Esophagus (tissue), 2 donors: ENCODE results near the gene BPIFB4. TPM values are rescaled to one million over a fixed set of nuclear protein-coding genes. Genes with fewer than 3 reads are reported as not detected.
"Not testable (repeated sequence)": the region's sequence is repeated elsewhere in the genome, so short reads cannot be mapped to it uniquely, and the experiment has no call there.

ENCODE experiments used
- H3K27ac ChIP-seq, 2 donors: one replicate each; pipeline ENCODE4 v1.5.1; 2013; ENCODE audit warnings: low read depth in 2 of 2, mild to moderate bottlenecking in 2 of 2, inconsistent platforms in 1 of 2, low read length in 1 of 2, moderate library complexity in 1 of 2
- H3K27me3 ChIP-seq, 2 donors: one replicate each; pipeline ENCODE4 v1.6.1; 2013; ENCODE audit warnings: low read length in 2 of 2, control low read depth in 1 of 2, mild to moderate bottlenecking in 1 of 2; ENCODE audit not compliant: insufficient read depth in 2 of 2, control insufficient read depth in 1 of 2
- H3K36me3 ChIP-seq, 2 donors: one replicate each; pipeline ENCODE4 v1.6.1; 2013; ENCODE audit warnings: low read length in 1 of 2; ENCODE audit not compliant: control insufficient read depth in 2 of 2, insufficient read depth in 2 of 2
- H3K4me1 ChIP-seq, 2 donors: one replicate each; pipeline ENCODE4 v1.6.1; 2013; ENCODE audit warnings: low read length in 1 of 2; ENCODE audit not compliant: control insufficient read depth in 2 of 2, insufficient read depth in 2 of 2
- H3K4me3 ChIP-seq, 2 donors: one replicate each; pipeline ENCODE4 v1.5.1; 2013; ENCODE audit warnings: low read length in 2 of 2, mild to moderate bottlenecking in 2 of 2, low read depth in 1 of 2, moderate library complexity in 1 of 2
- H3K9me3 ChIP-seq, 2 donors: one replicate each; pipeline ENCODE4 v1.6.1; 2013; ENCODE audit warnings: mild to moderate bottlenecking in 2 of 2, low read depth in 1 of 2, low read length in 1 of 2, moderate library complexity in 1 of 2; ENCODE audit not compliant: control insufficient read depth in 2 of 2, insufficient read depth in 1 of 2
- WGBS, 2 donors: extraction: QIAGEN DNeasy Blood & Tissue Kit; methylation state at CpG; one replicate each; pipeline ENCODE4 v1.1.7; 2013; 5-methylcytosine and 5-hydroxymethylcytosine counted together
- polyA plus RNA-seq, 2 donors: library from polyadenylated mRNA; stranded (reverse); fragments of 200-250 nt; gene quantifications; one replicate each; pipeline ENCODE4 v1.2.3, GENCODE V29; 2013
- donor health status: healthy with polysubstance abuse.
- donor health status: Bipolar disorder and iron deficiency.

BPIFB4 gene
- polyA plus RNA-seq, 2 donors, result not detected

DNA sequence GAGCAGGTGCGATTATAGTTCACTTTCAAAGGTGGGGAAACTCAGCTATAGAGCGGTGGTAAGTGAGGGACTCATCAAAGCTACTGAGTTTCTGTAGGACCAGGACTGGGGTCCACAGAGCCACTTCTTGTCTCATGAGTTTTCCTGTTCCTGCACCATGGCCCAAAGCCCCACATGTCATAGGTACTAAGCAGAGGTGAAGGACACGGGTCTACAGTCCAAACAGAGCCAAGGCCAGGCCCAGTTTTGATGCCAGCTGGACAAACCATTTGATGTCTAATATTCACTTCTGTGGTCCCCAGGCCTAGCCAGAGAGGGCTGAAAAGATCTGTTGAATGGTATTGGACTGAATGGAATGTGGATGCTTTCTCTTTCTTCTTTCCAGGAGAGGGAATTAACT lies 37.0 kb upstream of the BPIFB4 start:
- no peak overlapping the region for H3K27ac ChIP-seq
- WGBS, 2 donors, result 89% methylated on average over 3 of the region's 3 CpGs
- H3K36me3 ChIP-seq, result no peaks in the 10 kb centered on the region
- no peaks in the 10 kb centered on the region for H3K4me1 ChIP-seq
- H3K9me3 ChIP-seq, result peaks cover 0 to 11% of the 10 kb centered on the region in 2 donors
- H3K4me3 ChIP-seq, result no peak overlapping the region
- no peaks in the 10 kb centered on the region for H3K27me3 ChIP-seq

- WGBS, 2 donors, result 65 to 76% methylated on average over 2 of the region's 2 CpGs
- no peak overlapping the region for H3K4me3 ChIP-seq
These were observed 36.3 kb upstream of the BPIFB4 start for GRCh38 chr20:33042983-33043730.

DNA sequence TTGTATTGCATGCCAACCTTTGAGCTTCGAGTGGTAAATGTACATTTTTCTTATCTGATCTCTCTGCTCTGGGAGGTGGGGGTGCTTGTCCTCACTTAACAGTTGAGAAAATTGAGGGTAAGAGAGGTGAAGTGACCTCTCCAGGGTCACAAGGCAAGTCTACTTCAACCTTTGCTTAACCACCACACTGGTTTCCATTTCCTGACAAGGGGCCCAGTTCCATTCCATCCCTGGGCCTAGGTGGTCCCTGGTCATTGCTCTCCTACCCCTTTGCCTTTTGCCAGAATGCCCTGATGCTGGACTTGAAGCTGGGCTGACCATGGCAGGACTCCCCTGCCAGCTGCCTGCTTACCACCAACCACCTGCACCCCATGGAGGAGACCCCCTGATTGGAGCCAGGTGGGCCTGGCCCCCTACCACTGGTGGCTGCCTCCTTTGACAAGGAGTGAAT lies 35.7 kb upstream of the BPIFB4 start:
- no peaks in the 10 kb centered on the region for H3K36me3 ChIP-seq
- no peaks in the 10 kb centered on the region for H3K27me3 ChIP-seq
- no peak overlapping the region for H3K4me3 ChIP-seq
- 30 to 36% methylated on average over 1 of the region's 1 CpG for WGBS, 2 donors
- H3K27ac ChIP-seq, result no peak overlapping the region
- H3K9me3 ChIP-seq, result peaks cover 0 to 11% of the 10 kb centered on the region in 2 donors
- H3K4me1 ChIP-seq, result no peaks in the 10 kb centered on the region

More at GRCh38 chr20:33042983-33043730, 36.3 kb upstream of the BPIFB4 start:
- no peaks in the 10 kb centered on the region for H3K4me1 ChIP-seq
- H3K27me3 ChIP-seq, result no peaks in the 10 kb centered on the region
- peaks cover 0 to 11% of the 10 kb centered on the region in 2 donors for H3K9me3 ChIP-seq
- no peak overlapping the region for H3K27ac ChIP-seq
- no peaks in the 10 kb centered on the region for H3K36me3 ChIP-seq

GRCh38 chr20:33045129-33045721 lies 34.2 kb upstream of the BPIFB4 start:
- not testable (repeated sequence) for H3K4me3 ChIP-seq, H3K27me3 ChIP-seq, H3K9me3 ChIP-seq, H3K4me1 ChIP-seq, H3K27ac ChIP-seq, H3K36me3 ChIP-seq
- WGBS, 2 donors, result 79 to 89% methylated on average over 15 of the region's 15 CpGs

DNA sequence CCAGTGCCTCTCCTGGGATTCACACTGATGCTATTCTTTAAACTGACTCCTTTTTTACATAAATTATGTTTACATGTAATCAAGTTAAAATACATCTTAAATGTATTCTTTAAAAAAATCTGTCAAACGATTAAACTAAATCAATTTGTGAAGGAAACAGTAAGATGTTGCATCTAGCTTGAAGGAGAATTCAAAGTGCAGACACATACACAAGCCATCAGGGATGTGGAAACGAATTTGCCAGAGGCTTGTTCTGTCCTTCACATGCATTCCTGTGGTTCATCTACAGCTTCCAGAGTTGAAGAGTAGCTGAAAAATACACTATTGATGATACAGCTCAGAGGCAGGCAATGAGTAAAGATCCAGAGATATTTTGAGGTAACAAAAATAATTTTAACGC lies 33.0 kb upstream of the BPIFB4 start:
- Histone ChIP-seq H3K4me3 (no peak overlapping the region), H3K4me1 (no peaks in the 10 kb centered on the region), H3K27me3 (no peaks in the 10 kb centered on the region), H3K9me3 (peaks cover 0 to 9% of the 10 kb centered on the region in 2 donors), H3K36me3 (no peaks in the 10 kb centered on the region), H3K27ac (no peak overlapping the region)
- whole genome bisulfite sequencing, 2 donors, result 71 to 72% methylated on average over 3 of the region's 3 CpGs

DNA sequence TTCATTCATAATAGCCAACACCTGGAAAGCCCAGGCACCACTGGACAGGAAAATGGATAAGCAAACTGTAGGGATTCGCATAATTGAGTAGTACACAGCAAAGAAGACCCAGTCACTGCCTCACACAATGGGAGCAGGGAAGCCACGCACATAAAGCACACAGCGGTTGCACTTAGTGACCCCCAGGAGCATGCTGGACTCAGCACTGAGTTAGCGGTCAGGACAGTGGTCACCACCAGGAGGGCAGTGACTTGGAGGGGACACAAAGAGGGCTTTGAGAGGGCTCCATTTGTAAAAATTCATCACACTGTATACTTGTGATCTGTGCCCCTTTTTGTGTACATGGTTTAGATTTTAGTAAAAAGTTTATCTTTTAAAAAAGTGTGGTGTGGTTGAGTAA lies 28.1 kb upstream of the BPIFB4 start:
- 64 to 77% methylated on average over 4 of the region's 4 CpGs for WGBS, 2 donors
- H3K36me3 ChIP-seq, result no peaks in the 10 kb centered on the region
- H3K4me3 ChIP-seq, result no peak overlapping the region
- H3K27ac ChIP-seq, result no peak overlapping the region
- H3K4me1 ChIP-seq, result no peaks in the 10 kb centered on the region
- H3K27me3 ChIP-seq, result no peaks in the 10 kb centered on the region
- no peaks in the 10 kb centered on the region for H3K9me3 ChIP-seq

DNA sequence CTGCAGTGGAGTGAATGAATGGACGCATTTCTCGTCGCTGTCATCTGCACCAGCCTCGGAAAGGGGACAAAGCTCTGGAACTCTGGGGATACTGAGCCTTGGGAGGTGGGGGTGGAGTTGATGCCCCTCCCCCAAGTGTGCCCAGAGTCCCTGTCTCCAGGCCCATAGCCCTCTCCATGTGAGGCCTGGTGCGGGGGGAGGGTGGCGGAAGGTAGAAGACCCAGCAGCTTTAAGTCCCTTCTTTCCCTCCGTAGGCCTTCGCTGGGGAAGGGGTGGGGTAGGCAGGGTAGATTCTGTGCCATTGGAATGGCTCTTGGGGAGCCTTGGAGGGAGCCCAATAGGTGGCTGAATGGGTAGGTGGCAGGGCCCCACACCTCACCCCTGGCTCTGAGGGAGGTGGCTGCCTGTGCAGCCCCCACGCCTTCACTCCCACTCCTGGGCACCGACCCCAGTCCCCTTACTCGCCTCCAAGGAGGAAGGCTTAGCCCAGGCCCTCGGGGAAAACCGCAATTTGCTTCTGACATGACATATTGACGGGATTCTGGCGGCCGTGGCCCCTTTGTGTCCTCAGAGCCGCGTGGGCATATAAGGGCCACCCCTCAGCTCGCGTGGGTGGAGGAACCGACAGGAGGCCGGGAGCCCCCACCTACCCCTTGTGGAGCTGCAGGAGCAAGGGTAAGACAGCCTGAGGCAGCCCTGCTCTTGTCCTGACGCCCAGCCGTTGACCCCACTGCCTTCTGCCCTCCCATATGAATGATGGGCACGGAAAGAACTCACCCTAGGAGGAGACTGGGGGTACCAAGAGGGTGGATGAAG lies 25.9 kb upstream of the BPIFB4 start, which contains the start of gene BPIFB3:
Gene BPIFB3 (plus strand): TSS at position 613 of the 816 bp plus-strand sequence. CDS start 1,533 bp downstream, outside the sequence.
- H3K27ac ChIP-seq, result no peak within 1 kb of the TSS
- no peak within 1 kb of the TSS for H3K4me3 ChIP-seq
- H3K27me3 ChIP-seq, result no peaks in the 10 kb centered on the region
- WGBS, 2 donors, result 77 to 81% methylated on average over 25 of the region's 25 CpGs
- H3K9me3 ChIP-seq, result no peaks in the 10 kb centered on the region
- no peaks in the 10 kb centered on the region for H3K4me1 ChIP-seq
- H3K36me3 ChIP-seq, result no peaks in the 10 kb centered on the region

- Histone ChIP-seq H3K4me3 (no peak overlapping the region), H3K27ac (no peak overlapping the region), H3K4me1 (no peaks in the 10 kb centered on the region), H3K27me3 (no peaks in the 10 kb centered on the region), H3K36me3 (no peaks in the 10 kb centered on the region), H3K9me3 (no peaks in the 10 kb centered on the region)
- WGBS, 2 donors, result 79% methylated on average over 7 of the region's 7 CpGs
These were observed 25.1 kb upstream of the BPIFB4 start for GRCh38 chr20:33054381-33054780.

- Histone ChIP-seq H3K4me1 (no peaks in the 10 kb centered on the region), H3K27me3 (no peaks in the 10 kb centered on the region), H3K9me3 (no peaks in the 10 kb centered on the region), H3K27ac (no peak overlapping the region), H3K36me3 (no peaks in the 10 kb centered on the region), H3K4me3 (no peak overlapping the region)
- WGBS, 2 donors, result 74 to 79% methylated on average over 2 of the region's 2 CpGs
These were observed 24.7 kb upstream of the BPIFB4 start for GRCh38 chr20:33054791-33055190.
